HG02973 (cell line): Measurements from ENCODE around the gene HNRNPLL.

Source experiments
- ATAC-seq: cut with Tn5 transposase; IDR thresholded peaks from one replicate; pipeline ENCODE4 v1.9.1; 2021; ENCODE audit warnings: moderate library complexity; ENCODE audit not compliant: unreplicated experiment

The HNRNPLL gene

GRCh38 chr2:38533757-38534545 is 68.8 kb downstream of the HNRNPLL start:
- ATAC-seq: no peak

- peak; percentile 98 for ATAC-seq
Measured at GRCh38 chr2:38533180-38533579, 69.5 kb downstream of the HNRNPLL start.

GRCh38 chr2:38532366-38532765 is 70.4 kb downstream of the HNRNPLL start:
- ATAC-seq: no peak

- ATAC-seq: no peak
Measured at GRCh38 chr2:38529208-38529607, 73.5 kb downstream of the HNRNPLL start.

GRCh38 chr2:38528534-38528933 is 74.2 kb downstream of the HNRNPLL start:
- ATAC-seq: no peak

GRCh38 chr2:38528008-38528442 is 74.7 kb downstream of the HNRNPLL start:
- no peak for ATAC-seq

GRCh38 chr2:38527338-38528007 is 75.3 kb downstream of the HNRNPLL start:
- ATAC-seq: no peak

GRCh38 chr2:38526195-38526594 is 76.5 kb downstream of the HNRNPLL start:
- no peak for ATAC-seq

- ATAC-seq: no peak
Measured at GRCh38 chr2:38524580-38524979, 78.1 kb downstream of the HNRNPLL start.

- ATAC-seq: no peak
Measured at GRCh38 chr2:38523728-38524437, 78.8 kb downstream of the HNRNPLL start.

- ATAC-seq: no peak
Measured at GRCh38 chr2:38522754-38523349, 79.9 kb downstream of the HNRNPLL start.

GRCh38 chr2:38521835-38522234 is 80.9 kb downstream of the HNRNPLL start:
- ATAC-seq: no peak

GRCh38 chr2:38517284-38517683 is 85.4 kb downstream of the HNRNPLL start:
- no peak for ATAC-seq

- no peak for ATAC-seq
Measured at GRCh38 chr2:38516526-38516925, 86.2 kb downstream of the HNRNPLL start.

GRCh38 chr2:38516122-38516521 is 86.6 kb downstream of the HNRNPLL start:
- no peak for ATAC-seq

GRCh38 chr2:38515155-38516074 is 87.3 kb downstream of the HNRNPLL start:
- no peak for ATAC-seq

GRCh38 chr2:38514603-38515154 is 88.0 kb downstream of the HNRNPLL start:
- ATAC-seq: no peak

- ATAC-seq: no peak
Measured at GRCh38 chr2:38512211-38512610, 90.5 kb downstream of the HNRNPLL start.
